Gastrocnemius medialis (tissue), 4 donors: ENCODE results near the gene RBM19.

Source experiments
- CTCF ChIP-seq, 5 experiments: fragments of 450-650 bp in 3 of 5; fragments of 200-600 bp in 2 of 5; sonication (generic) in 2 of 5; IDR thresholded peaks in 4 of 5; conservative IDR thresholded peaks in 1 of 5; 1 replicate in 4 of 5; 2 replicates in 1 of 5; pipeline ENCODE4 v1.5.1; 2016 to 2019; ENCODE audit warnings: antibody characterized with exemption in 5 of 5, mild to moderate bottlenecking in 3 of 5, moderate library complexity in 3 of 5
- POLR2A ChIP-seq, 2 donors: fragments of 450-650 bp; IDR thresholded peaks; one replicate each; pipeline ENCODE4 v1.6.1; 2017; ENCODE audit warnings: antibody characterized with exemption in 2 of 2, mild to moderate bottlenecking in 2 of 2, moderate library complexity in 2 of 2

- TF ChIP-seq POLR2A (IDR thresholded peaks at IDR 0.05) = no peak
- TF ChIP-seq CTCF (IDR thresholded peaks at IDR 0.05 in 4 of 5, conservative IDR thresholded peaks at IDR 0.05 in 1 of 5) = no peak
Observed at GRCh38 chr12:113896841-113897240, 69.3 kb downstream of the RBM19 start.
